Immature natural killer cell (primary cell): ENCODE measurements around the gene SGPP2. TPM values are rescaled to one million over a fixed set of nuclear protein-coding genes. Genes with fewer than 3 reads are reported as not detected.

Source experiments
- DNase-seq, 3 donors: peaks; one replicate each; pipeline ENCODE4 v3.0.0; 2022; ENCODE audit warnings: mixed read lengths in 1 of 3
- H3K27ac Mint-ChIP-seq, 6 donors: one replicate each; pipeline ENCODE4 v1.8.0; 2020; ENCODE audit warnings: mixed read lengths in 6 of 6, mild to moderate bottlenecking in 5 of 6, inconsistent platforms in 4 of 6, moderate library complexity in 3 of 6
- H3K27me3 Mint-ChIP-seq, 3 donors: one replicate each; pipeline ENCODE4 v1.8.0; 2020 to 2021; ENCODE audit warnings: low read depth in 3 of 3, mild to moderate bottlenecking in 3 of 3, mixed read lengths in 3 of 3, moderate library complexity in 3 of 3, inconsistent platforms in 1 of 3
- H3K36me3 Mint-ChIP-seq, 3 donors: one replicate each; pipeline ENCODE4 v1.8.0; 2020; ENCODE audit warnings: mixed read lengths in 3 of 3, inconsistent platforms in 2 of 3, mild to moderate bottlenecking in 2 of 3
- H3K4me1 Mint-ChIP-seq, 2 donors: one replicate each; pipeline ENCODE4 v1.8.0; 2020; ENCODE audit warnings: inconsistent platforms in 2 of 2, mild to moderate bottlenecking in 2 of 2, mixed read lengths in 2 of 2, moderate library complexity in 1 of 2
- H3K4me3 Mint-ChIP-seq, 5 donors: one replicate each; pipeline ENCODE4 v1.8.0; 2020; ENCODE audit warnings: mild to moderate bottlenecking in 5 of 5, mixed read lengths in 5 of 5, inconsistent platforms in 3 of 5, moderate library complexity in 3 of 5
- H3K9me3 Mint-ChIP-seq, 6 donors: one replicate each; pipeline ENCODE4 v1.8.0; 2020; ENCODE audit warnings: mild to moderate bottlenecking in 6 of 6, mixed read lengths in 6 of 6, inconsistent platforms in 4 of 6, moderate library complexity in 3 of 6
- polyA plus RNA-seq, 3 donors: library from polyadenylated mRNA; unstranded; fragments of 300-500 nt; fragmentation: Illumina TruSeq; gene quantifications; one replicate each; pipeline ENCODE4 v1.2.3, GENCODE V29; 2021

Gene SGPP2
- polyA plus RNA-seq, 3 donors from 2014 or later = not detected

DNA sequence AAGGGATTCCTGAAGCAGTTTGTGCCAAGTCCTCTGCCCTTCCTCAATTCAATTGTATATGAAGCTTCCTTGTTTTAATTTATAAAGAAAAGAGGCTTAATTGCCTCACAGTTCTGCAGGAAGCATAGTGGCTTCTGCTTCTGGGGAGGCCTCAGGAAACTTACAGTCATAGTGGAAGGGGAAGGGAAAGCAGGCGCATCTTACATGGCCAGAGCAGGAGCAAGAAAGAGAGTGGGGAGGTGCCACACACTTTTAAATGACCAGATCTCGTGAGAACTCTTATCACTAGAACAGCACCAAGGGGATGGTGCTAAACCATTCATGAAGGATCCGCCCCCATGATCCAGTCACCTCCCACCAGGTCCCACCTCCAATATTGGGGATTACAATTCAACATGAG, 114.2 kb downstream of the SGPP2 start:
- H3K4me3 Mint-ChIP-seq = no peak overlapping the region
- no peaks in the 10 kb centered on the region for H3K4me1 Mint-ChIP-seq
- DNase-seq = no peak
- no peaks in the 10 kb centered on the region for H3K36me3 Mint-ChIP-seq
- H3K27me3 Mint-ChIP-seq = peaks cover 0 to 6% (median 4%) of the 10 kb centered on the region in 3 donors
- H3K9me3 Mint-ChIP-seq = peaks cover 0 to 2% (median 0%) of the 10 kb centered on the region in 6 donors
- H3K27ac Mint-ChIP-seq = no peak overlapping the region

- Mint-ChIP-seq H3K27ac (no peak overlapping the region), H3K4me3 (no peak overlapping the region), H3K9me3 (no peaks in the 10 kb centered on the region), H3K4me1 (no peaks in the 10 kb centered on the region), H3K36me3 (no peaks in the 10 kb centered on the region), H3K27me3 (peaks cover 0 to 12% (median 3%) of the 10 kb centered on the region in 3 donors)
- no peak for DNase-seq
These were observed 120.3 kb downstream of the SGPP2 start for GRCh38 chr2:222544661-222545060.

DNA sequence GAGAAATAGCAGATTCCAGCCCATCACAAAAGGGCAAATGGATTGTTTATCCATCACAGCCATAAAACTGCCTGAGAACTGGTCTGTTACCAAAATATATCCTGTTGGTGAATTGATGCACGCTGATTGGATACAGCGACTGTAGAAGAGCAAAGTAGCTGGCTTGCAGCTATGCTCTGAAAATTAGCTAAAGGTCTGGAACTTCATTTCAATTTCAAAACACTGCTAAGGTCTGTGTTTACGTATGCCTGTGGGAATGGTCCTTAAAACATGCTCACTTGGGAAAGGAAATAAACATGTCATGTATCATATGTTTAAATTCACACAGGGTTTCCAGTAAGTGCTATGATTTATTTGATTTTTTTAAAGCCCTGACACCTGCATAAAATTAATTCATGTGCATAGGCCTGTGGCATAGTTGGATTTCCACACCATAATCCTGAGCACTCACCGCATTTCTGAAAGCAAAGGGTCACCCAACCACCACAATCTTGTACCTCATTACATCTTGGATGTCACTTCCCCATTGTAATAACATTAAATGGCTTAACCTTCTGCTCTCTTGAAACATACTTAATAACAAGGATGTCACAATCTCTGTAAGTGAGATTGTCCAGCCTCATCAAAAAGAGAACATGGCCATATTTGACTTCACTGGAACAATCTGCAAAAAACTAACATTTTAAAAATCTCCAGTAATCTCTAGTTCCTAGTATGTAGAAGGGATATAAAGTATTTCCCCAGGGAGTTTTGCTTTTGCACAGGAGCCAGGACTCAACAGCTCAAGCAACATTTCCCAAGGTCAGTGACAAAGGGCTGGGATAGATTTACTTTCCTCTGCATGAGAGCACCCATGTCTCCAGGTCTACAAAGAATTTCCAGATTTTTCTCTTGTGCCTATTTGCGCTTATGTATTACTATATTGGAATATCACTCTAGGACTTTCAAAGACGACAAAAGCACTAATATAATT, 121.8 kb downstream of the SGPP2 start:
- Mint-ChIP-seq H3K36me3 (no peaks in the 10 kb centered on the region), H3K27me3 (peaks cover 0 to 15% (median 3%) of the 10 kb centered on the region in 3 donors), H3K4me1 (no peaks in the 10 kb centered on the region), H3K27ac (no peak overlapping the region), H3K9me3 (no peaks in the 10 kb centered on the region), H3K4me3 (no peak overlapping the region)
- no peak for DNase-seq

- Mint-ChIP-seq H3K36me3 (no peaks in the 10 kb centered on the region), H3K9me3 (no peaks in the 10 kb centered on the region), H3K27me3 (peaks cover 0 to 15% (median 3%) of the 10 kb centered on the region in 3 donors), H3K27ac (no peak overlapping the region), H3K4me1 (no peaks in the 10 kb centered on the region), H3K4me3 (no peak overlapping the region)
- no peak for DNase-seq
These were observed 122.7 kb downstream of the SGPP2 start for GRCh38 chr2:222547083-222547482.

DNA sequence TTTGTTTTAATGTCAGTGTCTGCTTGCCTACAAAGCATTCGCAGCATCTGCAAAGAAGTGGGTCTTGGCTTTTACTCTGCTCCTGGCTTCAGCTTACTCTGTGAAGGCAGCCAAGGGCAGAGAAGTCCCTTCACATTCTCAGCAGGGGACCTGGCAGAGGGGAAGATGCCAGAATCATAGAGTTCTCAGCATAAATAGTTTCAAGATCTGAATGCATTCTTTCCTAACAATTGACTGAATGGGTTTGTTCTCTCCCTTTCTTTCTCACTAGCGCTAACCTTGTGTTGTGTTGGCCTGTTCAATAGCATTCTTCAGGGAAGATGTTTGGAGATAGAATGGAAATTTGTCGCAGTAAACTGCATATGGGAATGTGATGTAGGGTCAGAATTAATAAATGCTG, 124.6 kb downstream of the SGPP2 start:
- H3K27ac Mint-ChIP-seq = no peak overlapping the region
- H3K4me3 Mint-ChIP-seq = no peak overlapping the region
- peaks cover 0 to 16% (median 3%) of the 10 kb centered on the region in 3 donors for H3K27me3 Mint-ChIP-seq
- H3K9me3 Mint-ChIP-seq = no peaks in the 10 kb centered on the region
- DNase-seq = no peak
- H3K4me1 Mint-ChIP-seq = no peaks in the 10 kb centered on the region
- no peaks in the 10 kb centered on the region for H3K36me3 Mint-ChIP-seq

GRCh38 chr2:222554517-222554916, 130.2 kb downstream of the SGPP2 start:
- no peaks in the 10 kb centered on the region for H3K4me1 Mint-ChIP-seq
- H3K4me3 Mint-ChIP-seq = no peak overlapping the region
- H3K9me3 Mint-ChIP-seq = peaks cover 0 to 1% (median 0%) of the 10 kb centered on the region in 6 donors
- H3K27me3 Mint-ChIP-seq = peaks cover 0 to 14% (median 3%) of the 10 kb centered on the region in 3 donors
- no peak for DNase-seq
- no peak overlapping the region for H3K27ac Mint-ChIP-seq
- no peaks in the 10 kb centered on the region for H3K36me3 Mint-ChIP-seq

- H3K27me3 Mint-ChIP-seq = peaks cover 4 to 7% (median 5%) of the 10 kb centered on the region in 3 donors
- peaks cover 8 to 18% (median 16%) of the 10 kb centered on the region in 3 donors for H3K36me3 Mint-ChIP-seq
- no peak overlapping the region for H3K4me3 Mint-ChIP-seq
- no peak overlapping the region for H3K27ac Mint-ChIP-seq
- peaks cover 16 to 20% of the 10 kb centered on the region in 2 donors for H3K4me1 Mint-ChIP-seq
- peaks cover 0 to 1% (median 0%) of the 10 kb centered on the region in 6 donors for H3K9me3 Mint-ChIP-seq
- DNase-seq = no peak
These were observed 136.8 kb downstream of the SGPP2 start for GRCh38 chr2:222561151-222561550.

- Mint-ChIP-seq H3K4me1 (peaks cover 16 to 20% of the 10 kb centered on the region in 2 donors), H3K9me3 (peaks cover 0 to 1% (median 0%) of the 10 kb centered on the region in 6 donors), H3K27ac (peak overlapping the region in 1 of 6 donors; percentile 17), H3K4me3 (no peak overlapping the region), H3K27me3 (peaks cover 3 to 7% (median 5%) of the 10 kb centered on the region in 3 donors), H3K36me3 (peaks cover 8 to 25% (median 21%) of the 10 kb centered on the region in 3 donors)
- DNase-seq = no peak
These were observed 137.7 kb downstream of the SGPP2 start for GRCh38 chr2:222561817-222562645.

GRCh38 chr2:222563106-222563718, 138.9 kb downstream of the SGPP2 start:
- Mint-ChIP-seq H3K27ac (peak overlapping the region in 5 of 6 donors; percentile 8 to 69 (median 38)), H3K4me1 (peaks cover 16 to 20% of the 10 kb centered on the region in 2 donors), H3K4me3 (peak overlapping the region; percentile 20 to 53 (median 23)), H3K9me3 (no peaks in the 10 kb centered on the region), H3K27me3 (peaks cover 2 to 7% (median 5%) of the 10 kb centered on the region in 3 donors), H3K36me3 (peaks cover 14 to 33% (median 22%) of the 10 kb centered on the region in 3 donors)
- peak; percentile 33 to 49 (median 48) for DNase-seq

GRCh38 chr2:222563936-222564335, 139.6 kb downstream of the SGPP2 start:
- DNase-seq = no peak
- H3K4me3 Mint-ChIP-seq = no peak overlapping the region
- H3K36me3 Mint-ChIP-seq = peaks cover 14 to 35% (median 27%) of the 10 kb centered on the region in 3 donors
- H3K4me1 Mint-ChIP-seq = peaks cover 16 to 20% of the 10 kb centered on the region in 2 donors
- peaks cover 2 to 5% (median 4%) of the 10 kb centered on the region in 3 donors for H3K27me3 Mint-ChIP-seq
- H3K27ac Mint-ChIP-seq = peak overlapping the region in 2 of 6 donors; percentile 38 to 68
- no peaks in the 10 kb centered on the region for H3K9me3 Mint-ChIP-seq

GRCh38 chr2:222566229-222566628, 141.9 kb downstream of the SGPP2 start:
- Mint-ChIP-seq H3K4me1 (peaks cover 16 to 20% of the 10 kb centered on the region in 2 donors), H3K9me3 (no peaks in the 10 kb centered on the region), H3K4me3 (no peak overlapping the region), H3K27me3 (peaks cover 2 to 3% (median 2%) of the 10 kb centered on the region in 3 donors), H3K36me3 (peaks cover 18 to 49% (median 29%) of the 10 kb centered on the region in 3 donors), H3K27ac (no peak overlapping the region)
- DNase-seq = no peak

DNA sequence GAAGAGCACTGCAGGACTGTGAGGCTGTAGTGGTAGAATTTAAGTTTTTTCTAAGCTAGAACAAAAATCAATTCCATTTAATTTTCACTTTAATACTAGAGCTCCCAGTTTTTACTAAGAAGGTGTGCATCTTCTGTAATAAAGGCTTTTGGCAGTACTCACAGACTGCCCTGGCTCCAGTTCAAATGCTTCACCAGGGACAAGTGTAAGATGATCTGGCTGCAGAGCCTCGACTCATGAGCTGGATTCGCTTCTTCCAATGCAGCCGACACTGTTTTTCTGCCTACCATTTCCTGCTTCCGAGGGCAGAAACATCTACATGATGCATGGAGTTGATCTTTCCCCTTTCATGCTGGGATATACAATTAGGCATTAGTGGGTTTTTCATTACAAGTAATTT, 144.5 kb downstream of the SGPP2 start:
- H3K36me3 Mint-ChIP-seq = peaks cover 25 to 62% (median 44%) of the 10 kb centered on the region in 3 donors
- H3K27me3 Mint-ChIP-seq = peaks cover 0 to 2% (median 0%) of the 10 kb centered on the region in 3 donors
- no peak for DNase-seq
- H3K4me1 Mint-ChIP-seq = peaks cover 0 to 11% of the 10 kb centered on the region in 2 donors
- H3K9me3 Mint-ChIP-seq = no peaks in the 10 kb centered on the region
- H3K4me3 Mint-ChIP-seq = no peak overlapping the region
- no peak overlapping the region for H3K27ac Mint-ChIP-seq

DNA sequence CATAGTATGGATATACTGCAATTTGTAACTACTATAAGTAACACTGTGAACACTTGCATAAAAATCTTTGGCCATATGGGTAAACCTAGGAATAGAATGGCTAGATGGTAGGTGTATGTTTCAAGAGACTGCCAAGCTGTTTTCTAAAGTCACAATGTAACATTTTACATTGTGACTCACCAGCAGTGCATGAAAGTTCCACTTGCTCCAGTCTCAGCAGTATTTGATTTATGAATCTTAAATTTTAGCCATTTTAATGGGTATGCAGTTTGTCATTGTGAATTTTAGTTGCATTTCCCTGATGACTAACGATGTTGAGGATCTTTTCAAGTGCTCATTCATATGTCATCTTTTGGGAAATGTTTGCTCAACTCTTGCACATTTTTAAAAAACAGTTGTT, 145.5 kb downstream of the SGPP2 start:
- Mint-ChIP-seq H3K27ac (peak overlapping the region in 2 of 6 donors; percentile 49 to 50), H3K4me1 (peaks cover 0 to 5% of the 10 kb centered on the region in 2 donors), H3K9me3 (no peaks in the 10 kb centered on the region), H3K27me3 (no peaks in the 10 kb centered on the region), H3K4me3 (no peak overlapping the region), H3K36me3 (peaks cover 30 to 57% (median 51%) of the 10 kb centered on the region in 3 donors)
- DNase-seq = no peak
